AG04450 (cell line): ENCODE measurements around the gene LRIG1. TPM values are rescaled to one million over a fixed set of nuclear protein-coding genes. Genes with fewer than 3 reads are reported as not detected.

Experiments
- CTCF ChIA-PET: fragments of 300-600, 350-600 bp; formaldehyde crosslinking; extraction: SDS; loops from one replicate; lab custom pipeline; 2022; ENCODE audit warnings: antibody characterized with exemption, inconsistent platforms; lab: Charles Lee
- POLR2A ChIA-PET: fragments of 350-600 bp; formaldehyde crosslinking; extraction: SDS; loops from one replicate; lab custom pipeline; 2021; ENCODE audit warnings: antibody characterized with exemption, inconsistent platforms; lab: Yijun Ruan, JAX
- DNase-seq: peaks from one replicate; pipeline ENCODE4 v3.0.0-alpha.2; 2011; ENCODE audit warnings: low read depth, low spot score
- H3K27ac ChIP-seq: one replicate; pipeline ENCODE4 v1.5.1; 2012; ENCODE audit warnings: low read depth, low read length, control low read depth
- H3K27me3 ChIP-seq: one replicate; pipeline ENCODE4 v1.6.0; 2012; ENCODE audit warnings: low read length; ENCODE audit not compliant: control insufficient read depth, insufficient read depth
- H3K4me3 ChIP-seq: 2 replicates; pipeline ENCODE4 v1.5.1; 2011; ENCODE audit warnings: mild to moderate bottlenecking, low read depth, low read length, control low read depth
- H3K9me3 ChIP-seq: 2 replicates; pipeline ENCODE4 v1.5.1; 2012; ENCODE audit warnings: low read length; ENCODE audit not compliant: control insufficient read depth, insufficient read depth
- CTCF ChIP-seq: IDR thresholded peaks from 2 replicates; pipeline ENCODE4 v1.5.1; 2011; ENCODE audit warnings: low read depth, low read length, control low read depth, inconsistent platforms
- polyA plus RNA-seq: library from polyadenylated mRNA; depleted of rRNA; stranded (reverse); fragments of >200 nt; gene quantifications from 2 replicates; pipeline ENCODE4 v1.2.3, GENCODE V29; 2011

LRIG1 gene
- polyA plus RNA-seq, 1 experiment = 68.3 TPM

GRCh38 chr3:66377800-66378199, 123.0 kb downstream of the LRIG1 start:
- no peak overlapping the region for H3K4me3 ChIP-seq
- TF ChIP-seq CTCF = no peak
- CTCF ChIA-PET = interaction anchor here (0.6 to 2.9 kb wide), 17 partner anchors 9 to 135 kb away, joined by 3 to 13 read pairs (median 4); no protein-coding TSS in a partner anchor
- DNase-seq = no peak
- no peaks in the 10 kb centered on the region for H3K27me3 ChIP-seq
- no peak overlapping the region for H3K27ac ChIP-seq
- H3K9me3 ChIP-seq = no peaks in the 10 kb centered on the region
- POLR2A ChIA-PET = no interaction called here

- POLR2A ChIA-PET = no interaction called here
- DNase-seq = no peak
- no peak for TF ChIP-seq CTCF
- H3K27ac ChIP-seq = no peak overlapping the region
- no peaks in the 10 kb centered on the region for H3K27me3 ChIP-seq
- no peak overlapping the region for H3K4me3 ChIP-seq
- CTCF ChIA-PET = interaction anchor here (1.7 to 2.9 kb wide), 3 partner anchors 31 to 123 kb away, joined by 5 to 13 read pairs (median 12); no protein-coding TSS in a partner anchor
- H3K9me3 ChIP-seq = no peaks in the 10 kb centered on the region
Measured at GRCh38 chr3:66376568-66376967, 124.3 kb downstream of the LRIG1 start.

GRCh38 chr3:66372681-66373350, 128.0 kb downstream of the LRIG1 start:
- peak; percentile 32 for TF ChIP-seq CTCF
- no peak for DNase-seq
- Histone ChIP-seq H3K27ac (no peak overlapping the region), H3K9me3 (no peaks in the 10 kb centered on the region), H3K4me3 (no peak overlapping the region), H3K27me3 (no peaks in the 10 kb centered on the region)
- CTCF ChIA-PET = interaction anchor here (0.7 to 0.9 kb wide), 2 partner anchors 11 to 17 kb away, joined by 3 to 4 read pairs; no protein-coding TSS in a partner anchor
- POLR2A ChIA-PET = interaction anchor here (0.5 kb wide), 1 partner anchor 986 kb away, joined by 3 read pairs; no protein-coding TSS in a partner anchor

- ChIA-PET POLR2A (no interaction called here), CTCF (interaction anchor here (0.6 to 0.9 kb wide), 2 partner anchors 74 to 117 kb away, joined by 4 read pairs; no protein-coding TSS in a partner anchor)
- H3K27me3 ChIP-seq = no peaks in the 10 kb centered on the region
- no peaks in the 10 kb centered on the region for H3K9me3 ChIP-seq
- no peak overlapping the region for H3K27ac ChIP-seq
- no peak for DNase-seq
- no peak overlapping the region for H3K4me3 ChIP-seq
- TF ChIP-seq CTCF = no peak
Measured at GRCh38 chr3:66371432-66371831, 129.4 kb downstream of the LRIG1 start.

GRCh38 chr3:66370179-66370578, 130.6 kb downstream of the LRIG1 start:
- TF ChIP-seq CTCF = no peak
- Histone ChIP-seq H3K4me3 (no peak overlapping the region), H3K9me3 (no peaks in the 10 kb centered on the region), H3K27me3 (no peaks in the 10 kb centered on the region), H3K27ac (no peak overlapping the region)
- ChIA-PET CTCF (no interaction called here), POLR2A (no interaction called here)
- no peak for DNase-seq
